Nephron (organoid): ENCODE data around the gene RABGAP1.
A peak's percentile ranks its signal among the peaks of the same experiment; 100 is the strongest.

Source experiments
- H3K27ac Mint-ChIP-seq, 3 experiments: 2 replicates each; pipeline ENCODE4 v1.8.0; 2020; ENCODE audit warnings: mixed read lengths in 3 of 3, mild to moderate bottlenecking in 2 of 3, moderate library complexity in 1 of 3
- H3K27me3 Mint-ChIP-seq: 2 replicates; pipeline ENCODE4 v1.8.0; 2021; ENCODE audit warnings: low read depth, mild to moderate bottlenecking, moderate library complexity, mixed read lengths
- H3K36me3 Mint-ChIP-seq: 2 replicates; pipeline ENCODE4 v1.8.0; 2020; ENCODE audit warnings: low read depth, mixed read lengths
- H3K4me1 Mint-ChIP-seq: 2 replicates; pipeline ENCODE4 v1.8.0; 2020; ENCODE audit warnings: mixed read lengths
- H3K4me3 Mint-ChIP-seq, 3 experiments: 2 replicates each; pipeline ENCODE4 v1.8.0; 2020; ENCODE audit warnings: mild to moderate bottlenecking in 3 of 3, mixed read lengths in 3 of 3, moderate library complexity in 2 of 3
- H3K9me3 Mint-ChIP-seq: 2 replicates; pipeline ENCODE4 v1.8.0; 2020; ENCODE audit warnings: mixed read lengths
- CTCF ChIP-seq, 3 experiments: fragments of 200-600 bp; sonication (generic); IDR thresholded peaks; one replicate each; pipeline ENCODE4 v1.5.0; 2021; ENCODE audit warnings: antibody characterized with exemption in 3 of 3; ENCODE audit not compliant: unreplicated experiment in 3 of 3

The RABGAP1 gene

GRCh38 chr9:123083680-123084079 is 142.9 kb downstream of the RABGAP1 start:
- H3K27me3 Mint-ChIP-seq = no peaks in the 10 kb centered on the region
- peaks cover 9% of the 10 kb centered on the region for H3K4me1 Mint-ChIP-seq
- peaks cover 64% of the 10 kb centered on the region for H3K36me3 Mint-ChIP-seq
- H3K9me3 Mint-ChIP-seq = no peaks in the 10 kb centered on the region
- H3K4me3 Mint-ChIP-seq = no peak overlapping the region
- H3K27ac Mint-ChIP-seq = no peak overlapping the region
- TF ChIP-seq CTCF (IDR thresholded peaks at IDR 0.05; ENCODE audit: unreplicated experiment in 3 of 3) = no peak

- Mint-ChIP-seq H3K4me3 (no peak overlapping the region), H3K4me1 (peaks cover 12% of the 10 kb centered on the region), H3K27me3 (no peaks in the 10 kb centered on the region), H3K27ac (no peak overlapping the region), H3K9me3 (no peaks in the 10 kb centered on the region), H3K36me3 (peaks cover 66% of the 10 kb centered on the region)
- no peak for TF ChIP-seq CTCF (IDR thresholded peaks at IDR 0.05; ENCODE audit: unreplicated experiment in 3 of 3)
These were observed 143.4 kb downstream of the RABGAP1 start for GRCh38 chr9:123084256-123084655.

- Mint-ChIP-seq H3K27ac (peak overlapping the region in 1 of 3 experiments; percentile 41), H3K4me3 (no peak overlapping the region), H3K4me1 (peaks cover 6% of the 10 kb centered on the region), H3K36me3 (peaks cover 68% of the 10 kb centered on the region), H3K27me3 (no peaks in the 10 kb centered on the region), H3K9me3 (no peaks in the 10 kb centered on the region)
- TF ChIP-seq CTCF (IDR thresholded peaks at IDR 0.05; ENCODE audit: unreplicated experiment in 3 of 3) = no peak
These were observed 145.1 kb downstream of the RABGAP1 start for GRCh38 chr9:123085916-123086315.

GRCh38 chr9:123087359-123087888 is 146.6 kb downstream of the RABGAP1 start:
- H3K27me3 Mint-ChIP-seq = no peaks in the 10 kb centered on the region
- H3K9me3 Mint-ChIP-seq = no peaks in the 10 kb centered on the region
- no peak for TF ChIP-seq CTCF (IDR thresholded peaks at IDR 0.05; ENCODE audit: unreplicated experiment in 3 of 3)
- H3K4me1 Mint-ChIP-seq = peaks cover 8% of the 10 kb centered on the region
- no peak overlapping the region for H3K27ac Mint-ChIP-seq
- peaks cover 75% of the 10 kb centered on the region for H3K36me3 Mint-ChIP-seq
- H3K4me3 Mint-ChIP-seq = no peak overlapping the region

GRCh38 chr9:123089040-123089439 is 148.2 kb downstream of the RABGAP1 start:
- Mint-ChIP-seq H3K9me3 (no peaks in the 10 kb centered on the region), H3K27me3 (no peaks in the 10 kb centered on the region), H3K36me3 (peaks cover 84% of the 10 kb centered on the region), H3K27ac (peak overlapping the region; percentile 8 to 55 (median 9)), H3K4me1 (peaks cover 21% of the 10 kb centered on the region), H3K4me3 (no peak overlapping the region)
- TF ChIP-seq CTCF (IDR thresholded peaks at IDR 0.05; ENCODE audit: unreplicated experiment in 3 of 3) = no peak

GRCh38 chr9:123089790-123090189 is 149.0 kb downstream of the RABGAP1 start:
- TF ChIP-seq CTCF (IDR thresholded peaks at IDR 0.05; ENCODE audit: unreplicated experiment in 3 of 3) = no peak
- Mint-ChIP-seq H3K36me3 (peaks cover 84% of the 10 kb centered on the region), H3K9me3 (no peaks in the 10 kb centered on the region), H3K4me1 (peaks cover 21% of the 10 kb centered on the region), H3K27ac (peak overlapping the region in 1 of 3 experiments; percentile 22), H3K4me3 (no peak overlapping the region), H3K27me3 (no peaks in the 10 kb centered on the region)
